ENCODE data around the gene CTNNA2.

- TF ChIP-seq CTCF (IDR thresholded peaks at IDR 0.05) (no peak), POLR2A (IDR thresholded peaks at IDR 0.05) (no peak)
These were observed 989.2 kb downstream of the CTNNA2 start for GRCh38 chr2:80501874-80502624.

Data from vagina (tissue), 2 donors.